MCF 10A (cell line): ENCODE data around the gene ZNF83. TPM values are rescaled to one million over a fixed set of nuclear protein-coding genes. Genes with fewer than 3 reads are reported as not detected.

Experiments used
- BruUV-seq: library from RNA; stranded (reverse); fragments of 400-500 nt; replicated peaks from 2 replicates; lab custom pipeline; 2021; lab: Mats Ljungman, UMichigan
- CTCF ChIA-PET: fragments of 300-600 bp; sonication (Branson Sonifier 250); formaldehyde crosslinking; extraction: SDS; loops from one replicate; lab custom pipeline; 2021; ENCODE audit warnings: antibody characterized with exemption, inconsistent platforms; lab: Yijun Ruan, JAX
- POLR2A ChIA-PET: fragments of 300-600, 350-650 bp; sonication (Branson Sonifier 250); formaldehyde crosslinking; extraction: SDS; loops from one replicate; lab custom pipeline; 2020; ENCODE audit warnings: antibody characterized with exemption, inconsistent platforms; lab: Yijun Ruan, JAX
- DNase-seq: peaks from one replicate; pipeline ENCODE4 v3.0.0-alpha.2; 2018; ENCODE audit not compliant: unreplicated experiment
- H3K27ac Mint-ChIP-seq: one replicate; pipeline ENCODE4 v1.8.0; 2022; ENCODE audit warnings: mild to moderate bottlenecking, low read depth, mixed read lengths; ENCODE audit not compliant: unreplicated experiment
- H3K27me3 Mint-ChIP-seq: one replicate; pipeline ENCODE4 v1.8.0; 2022; ENCODE audit warnings: mixed read lengths; ENCODE audit not compliant: insufficient read depth, unreplicated experiment
- H3K36me3 Mint-ChIP-seq: one replicate; pipeline ENCODE4 v1.8.0; 2022; ENCODE audit warnings: mild to moderate bottlenecking, moderate library complexity, mixed read lengths; ENCODE audit not compliant: insufficient read depth, unreplicated experiment
- H3K4me1 Mint-ChIP-seq: one replicate; pipeline ENCODE4 v1.8.0; 2022; ENCODE audit warnings: mixed read lengths; ENCODE audit not compliant: insufficient read depth, unreplicated experiment
- H3K4me3 Mint-ChIP-seq: one replicate; pipeline ENCODE4 v1.8.0; 2022; ENCODE audit warnings: mild to moderate bottlenecking, moderate library complexity, mixed read lengths; ENCODE audit not compliant: unreplicated experiment
- H3K9me3 Mint-ChIP-seq: one replicate; pipeline ENCODE4 v1.8.0; 2022; ENCODE audit warnings: mixed read lengths; ENCODE audit not compliant: unreplicated experiment
- CTCF ChIP-seq: fragments of 200-600 bp; IDR thresholded peaks from one replicate; pipeline ENCODE4 v1.8.0; 2022; ENCODE audit warnings: antibody characterized with exemption, mild to moderate bottlenecking; ENCODE audit not compliant: unreplicated experiment
- intact Hi-C: fragments of 100-400 bp; cut with micrococcal nuclease; formaldehyde crosslinking; loops from 2 replicates; pipeline ENCODE4 v1.14.1; 2022
- total RNA-seq: library from RNA; stranded (reverse); gene quantifications from 2 replicates; pipeline ENCODE4 v1.2.3, GENCODE V29; 2022

Gene ZNF83
- total RNA-seq, 1 experiment from 2014 or later = 58.9 TPM

- Mint-ChIP-seq H3K4me1 (peaks cover 12% of the 10 kb centered on the region), H3K36me3 (peaks cover 34% of the 10 kb centered on the region), H3K27me3 (no peaks in the 10 kb centered on the region), H3K27ac (no peak overlapping the region), H3K9me3 (peaks cover 17% of the 10 kb centered on the region), H3K4me3 (no peak overlapping the region)
- no peak for DNase-seq
- POLR2A ChIA-PET = no interaction called here
- intact Hi-C loops = no loop called here
- BruUV-seq = no TSS peak
- TF ChIP-seq CTCF = no peak
- CTCF ChIA-PET = interaction anchor here (0.7 kb wide), 1 partner anchor 802 kb away, joined by 4 read pairs; no protein-coding TSS in a partner anchor
Measured at GRCh38 chr19:52567921-52568320, 70.2 kb downstream of the ZNF83 start.

GRCh38 chr19:52566588-52566987 lies 71.6 kb downstream of the ZNF83 start:
- H3K4me3 Mint-ChIP-seq = no peak overlapping the region
- H3K36me3 Mint-ChIP-seq = peaks cover 29% of the 10 kb centered on the region
- no TSS peak for BruUV-seq
- peaks cover 11% of the 10 kb centered on the region for H3K9me3 Mint-ChIP-seq
- H3K27ac Mint-ChIP-seq = no peak overlapping the region
- peak; percentile 73 for DNase-seq
- ChIA-PET CTCF (interaction anchor here (0.6 kb wide), 3 partner anchors 10 to 51 kb away, joined by 3 to 4 read pairs (median 4); no protein-coding TSS in a partner anchor), POLR2A (interaction anchor here (0.6 to 1.2 kb wide), 7 partner anchors 15 to 169 kb away, joined by 3 to 6 read pairs (median 3); partner anchors contain the start of gene ZNF83)
- H3K4me1 Mint-ChIP-seq = peaks cover 12% of the 10 kb centered on the region
- no peaks in the 10 kb centered on the region for H3K27me3 Mint-ChIP-seq
- intact Hi-C loops = no loop called here
- no peak for TF ChIP-seq CTCF

- no peaks in the 10 kb centered on the region for H3K27me3 Mint-ChIP-seq
- H3K36me3 Mint-ChIP-seq = peaks cover 26% of the 10 kb centered on the region
- no peak for TF ChIP-seq CTCF
- DNase-seq = no peak
- peaks cover 7% of the 10 kb centered on the region for H3K4me1 Mint-ChIP-seq
- peaks cover 6% of the 10 kb centered on the region for H3K9me3 Mint-ChIP-seq
- intact Hi-C loops = no loop called here
- H3K4me3 Mint-ChIP-seq = no peak overlapping the region
- H3K27ac Mint-ChIP-seq = no peak overlapping the region
- CTCF ChIA-PET = interaction anchor here (0.6 kb wide), 2 partner anchors 9 to 104 kb away, joined by 3 to 4 read pairs; no protein-coding TSS in a partner anchor
- POLR2A ChIA-PET = interaction anchor here (0.7 to 1.2 kb wide), 6 partner anchors 15 to 231 kb away, joined by 3 to 6 read pairs (median 3); partner anchors contain the start of gene ZNF83
- no TSS peak for BruUV-seq
Measured at GRCh38 chr19:52566121-52566520, 72.0 kb downstream of the ZNF83 start.

Other genes with a start within 250 kb of the ZNF83 start
- gene ZNF528, start 240.5 kb downstream of the ZNF83 start, total RNA-seq = 16.0 and 21.6 TPM in 2 replicates
- not detected in 2 replicates for gene ZNF534, start 209.2 kb downstream of the ZNF83 start, total RNA-seq
- gene ZNF578, start 184.8 kb downstream of the ZNF83 start, total RNA-seq = not detected in 2 replicates
- gene ZNF808, start 110.7 kb downstream of the ZNF83 start, total RNA-seq = 14.8 and 18.2 TPM in 2 replicates
- 8.3 and 13.0 TPM in 2 replicates for gene ZNF701, start 68.1 kb downstream of the ZNF83 start, total RNA-seq
- gene ZNF611, start 96.7 kb upstream of the ZNF83 start, total RNA-seq = 12.6 and 23.1 TPM in 2 replicates
- gene ZNF600, start 148.4 kb upstream of the ZNF83 start, total RNA-seq = 7.9 and 9.8 TPM in 2 replicates
- gene ZNF28, start 183.3 kb upstream of the ZNF83 start, total RNA-seq = 13.2 and 15.6 TPM in 2 replicates
- gene ZNF468, start 219.3 kb upstream of the ZNF83 start, total RNA-seq = 9.6 and 18.7 TPM in 2 replicates